Activated CD4-positive, alpha-beta T cell treated with anti-CD3 and anti-CD28 coated beads, Interleukin-2, amount 50 U/mL, for 24 hours (primary cell): ENCODE results near the gene SHCBP1L.

Experiments used
- DNase-seq, 2 donors: peaks; one replicate each; pipeline ENCODE4 v3.0.0-alpha.2; 2020; ENCODE audit warnings: low read depth in 1 of 2, low spot score in 1 of 2

Gene SHCBP1L

GRCh38 chr1:182897696-182898095 is 55.3 kb downstream of the SHCBP1L start:
- DNase-seq, result no peak

GRCh38 chr1:182890927-182891610 is 61.9 kb downstream of the SHCBP1L start:
- no peak for DNase-seq

- DNase-seq, result peak in 1 of 2 donors; percentile 8
Measured at GRCh38 chr1:182889997-182890396, 63.0 kb downstream of the SHCBP1L start.

- no peak for DNase-seq
Measured at GRCh38 chr1:182888736-182889531, 64.0 kb downstream of the SHCBP1L start.

- no peak for DNase-seq
Measured at GRCh38 chr1:182886985-182887384, 66.0 kb downstream of the SHCBP1L start.

GRCh38 chr1:182885591-182885990 is 67.4 kb downstream of the SHCBP1L start:
- no peak for DNase-seq

GRCh38 chr1:182884872-182885271 is 68.1 kb downstream of the SHCBP1L start:
- DNase-seq, result no peak

GRCh38 chr1:182877842-182878241 is 75.1 kb downstream of the SHCBP1L start:
- DNase-seq, result no peak

GRCh38 chr1:182877331-182877730 is 75.6 kb downstream of the SHCBP1L start:
- no peak for DNase-seq

GRCh38 chr1:182875889-182876288 is 77.1 kb downstream of the SHCBP1L start:
- DNase-seq, result no peak

GRCh38 chr1:182872881-182873280 is 80.1 kb downstream of the SHCBP1L start:
- no peak for DNase-seq

- DNase-seq, result no peak
Measured at GRCh38 chr1:182869241-182869666, 83.7 kb downstream of the SHCBP1L start.

GRCh38 chr1:182867861-182868260 is 85.1 kb downstream of the SHCBP1L start:
- no peak for DNase-seq

GRCh38 chr1:182863940-182864339 is 89.0 kb downstream of the SHCBP1L start:
- no peak for DNase-seq

GRCh38 chr1:182862827-182863226 is 90.1 kb downstream of the SHCBP1L start:
- DNase-seq, result no peak

GRCh38 chr1:182861994-182862393 is 91.0 kb downstream of the SHCBP1L start:
- no peak for DNase-seq

- no peak for DNase-seq
Measured at GRCh38 chr1:182860658-182861057, 92.3 kb downstream of the SHCBP1L start.

GRCh38 chr1:182857212-182857611 is 95.8 kb downstream of the SHCBP1L start:
- DNase-seq, result no peak

- no peak for DNase-seq
Measured at GRCh38 chr1:182855911-182856310, 97.1 kb downstream of the SHCBP1L start.

- no peak for DNase-seq
Measured at GRCh38 chr1:182851825-182852224, 101.1 kb downstream of the SHCBP1L start.

- no peak for DNase-seq
Measured at GRCh38 chr1:182850319-182850718, 102.6 kb downstream of the SHCBP1L start.
